ENCODE data around the gene ZNF318. TPM values are rescaled to one million over a fixed set of nuclear protein-coding genes. Genes with fewer than 3 reads are reported as not detected.

ZNF318 gene
- total and polyA plus RNA-seq, 10 of the 15 experiments (the other 5 are each of a cell fraction or from before 2014, with no cell fraction given) = 3.4 to 79.8 (median 13.7) TPM

DNA sequence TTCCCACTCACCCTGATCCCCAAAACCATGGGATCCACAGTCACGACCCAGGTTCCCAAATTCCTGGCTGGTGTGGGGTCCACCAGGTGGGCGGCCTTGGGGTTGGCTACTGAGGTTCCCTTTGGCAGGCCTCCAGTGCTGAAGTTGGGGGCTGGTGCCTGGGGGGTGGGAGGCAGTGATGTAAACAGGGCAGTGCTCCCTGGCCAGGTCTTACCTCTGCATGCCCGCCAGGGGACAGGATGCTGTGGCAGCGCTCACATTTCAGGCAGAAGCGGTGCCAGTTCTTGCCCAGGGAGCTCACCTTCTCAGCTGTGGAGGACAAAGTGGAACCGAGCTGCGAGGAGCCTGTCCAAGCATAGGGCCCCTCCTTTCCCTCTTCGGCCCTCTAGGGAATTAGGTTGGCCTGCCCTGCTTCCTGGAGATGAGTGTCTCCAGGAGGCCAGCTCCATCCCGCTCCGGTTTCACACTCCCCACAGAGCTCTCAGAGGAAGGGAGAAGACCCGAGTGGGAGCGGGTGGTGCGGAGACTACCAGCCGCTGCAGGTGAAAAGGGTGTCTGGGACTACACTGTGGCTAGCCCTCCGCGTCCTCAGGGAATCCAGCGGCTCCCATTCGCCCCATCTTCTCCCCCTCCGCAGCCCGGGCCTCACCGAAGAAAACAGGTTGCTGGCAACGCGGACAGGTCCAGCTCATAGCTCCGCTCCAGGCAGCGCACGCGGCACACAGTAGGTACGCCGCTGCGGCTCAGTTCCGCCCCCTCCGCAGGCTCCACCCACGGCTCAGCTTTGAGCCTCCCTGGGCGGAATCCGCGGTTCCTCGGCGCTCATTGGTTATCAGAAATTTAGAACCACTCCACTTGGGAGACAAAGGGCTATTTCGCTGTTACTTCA is 61.1 kb downstream of the ZNF318 start, which contains the start of gene CRIP3 (continued):
- TF ChIP-seq TAF1 (IDR thresholded peaks at IDR 0.05; ENCODE audit: borderline replicate concordance, low read depth, low read length) = no peak
- TF ChIP-seq RAD51 (IDR thresholded peaks at IDR 0.05) = no peak
- TF ChIP-seq CREM (IDR thresholded peaks at IDR 0.05; ENCODE audit: low read depth) = no peak
- TF ChIP-seq, protein P1, sequence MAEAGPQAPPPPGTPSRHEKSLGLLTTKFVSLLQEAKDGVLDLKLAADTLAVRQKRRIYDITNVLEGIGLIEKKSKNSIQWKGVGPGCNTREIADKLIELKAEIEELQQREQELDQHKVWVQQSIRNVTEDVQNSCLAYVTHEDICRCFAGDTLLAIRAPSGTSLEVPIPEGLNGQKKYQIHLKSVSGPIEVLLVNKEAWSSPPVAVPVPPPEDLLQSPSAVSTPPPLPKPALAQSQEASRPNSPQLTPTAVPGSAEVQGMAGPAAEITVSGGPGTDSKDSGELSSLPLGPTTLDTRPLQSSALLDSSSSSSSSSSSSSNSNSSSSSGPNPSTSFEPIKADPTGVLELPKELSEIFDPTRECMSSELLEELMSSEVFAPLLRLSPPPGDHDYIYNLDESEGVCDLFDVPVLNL (IDR thresholded peaks at IDR 0.05; ENCODE audit: low read depth, low read length) = no peak
- no peak for TF ChIP-seq MYB (IDR thresholded peaks at IDR 0.05; ENCODE audit: borderline replicate concordance, low read depth, low read length)
- TF ChIP-seq BCL11A (IDR thresholded peaks at IDR 0.05; ENCODE audit: low read depth, low read length) = no peak

DNA sequence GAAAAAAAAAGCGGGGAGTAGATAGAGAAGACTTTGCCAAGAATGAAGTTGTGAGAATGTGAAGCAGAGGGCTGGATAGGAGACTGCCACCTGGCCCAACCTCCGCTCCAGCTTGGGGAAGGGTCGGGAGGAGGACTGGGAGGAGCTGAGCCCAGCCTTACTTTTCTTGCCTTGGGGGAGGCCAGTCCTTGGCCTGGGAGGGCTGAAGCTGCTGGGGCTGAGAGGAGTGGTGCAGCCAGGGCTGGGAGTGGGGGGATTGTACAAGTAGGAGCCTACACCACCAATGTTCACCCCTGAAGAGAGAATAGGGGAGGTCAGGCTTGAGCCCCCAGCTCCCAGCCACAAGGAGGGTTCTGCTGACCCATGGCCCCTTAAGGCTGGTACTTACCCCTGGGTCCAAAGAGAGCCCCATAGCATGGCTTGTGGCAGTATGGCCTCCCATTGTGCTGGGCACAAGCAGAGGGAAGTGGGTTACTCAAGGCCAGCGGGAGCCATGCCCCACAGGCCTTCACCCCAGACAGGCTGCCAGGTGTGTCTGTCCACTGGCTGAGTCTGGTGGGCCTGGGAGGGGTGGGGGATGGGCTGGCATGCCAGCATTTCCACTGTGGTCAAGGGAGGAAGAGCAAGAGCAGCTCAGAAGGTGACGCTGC is 61.9 kb downstream of the ZNF318 start:
- no peaks in the 10 kb centered on the region for H4K20me1 ChIP-seq (ENCODE audit: control insufficient read depth, insufficient read depth)
- H3K27ac ChIP-seq (ENCODE audit: control insufficient read depth, insufficient read depth) = no peak overlapping the region
- in situ Hi-C loops (cut with MboI) (no loop called here), intact Hi-C loops (cut with micrococcal nuclease; ENCODE audit: unreplicated experiment) (no loop called here)
- RAD21 ChIA-PET (ENCODE audit: unreplicated experiment) = interaction anchor here (0.9 to 3.7 kb wide), 17 partner anchors 13 to 199 kb away, joined by 3 to 48 read pairs (median 7); no protein-coding TSS in a partner anchor
- H3K9me3 ChIP-seq (replicated peaks; ENCODE audit: control insufficient read depth, insufficient read depth, low read length) = no peaks in the 10 kb centered on the region
- POLR2A ChIA-PET = interaction anchor here (0.5 to 1.7 kb wide), 7 partner anchors 11 to 397 kb away, joined by 3 to 16 read pairs (median 4); no protein-coding TSS in a partner anchor
- no peak for FAIRE-seq
- CTCF ChIA-PET = interaction anchor here (0.6 to 3.9 kb wide), 27 partner anchors 8 to 199 kb away, joined by 3 to 37 read pairs (median 7); no protein-coding TSS in a partner anchor
- no peak overlapping the region for H3K9ac ChIP-seq (ENCODE audit: control insufficient read depth, insufficient read depth, low read length)
- no TSS peak for BruUV-seq (replicated peaks)
- H2AFZ ChIP-seq (ENCODE audit: control insufficient read depth, low read depth, low read length) = no peak overlapping the region
- H3K4me1 ChIP-seq (ENCODE audit: control insufficient read depth, insufficient read depth, low read length) = peaks cover 3% of the 10 kb centered on the region
- H3K36me3 ChIP-seq (ENCODE audit: control insufficient read depth in 2 of 2, insufficient read depth in 2 of 2, low read length in 1 of 2) = no peaks in the 10 kb centered on the region
- H3K79me2 ChIP-seq (ENCODE audit: control insufficient read depth, insufficient read depth, low read length) = no peaks in the 10 kb centered on the region
- no peaks in the 10 kb centered on the region for H3K27me3 ChIP-seq (replicated peaks in 1 of 2; ENCODE audit: control insufficient read depth in 2 of 2, insufficient read depth in 2 of 2, low read length in 1 of 2)
- no peak overlapping the region for H3K4me3 ChIP-seq
- H3K4me2 ChIP-seq (ENCODE audit: control insufficient read depth, insufficient read depth) = no peak overlapping the region; the same call in 1 of the 2 replicates
- peak; percentile 10; the same call in 1 of the 3 replicates for ATAC-seq
- no peak for DNase-seq (ENCODE audit: low read depth, low spot score)
- SMC1A ChIA-PET (ENCODE audit: uncharacterized antibody, unreplicated experiment) = interaction anchor here (0.5 to 3.8 kb wide), 21 partner anchors 8 to 95 kb away, joined by 3 to 70 read pairs (median 6); no protein-coding TSS in a partner anchor
- WGBS (ENCODE audit: insufficient coverage, insufficient replicate concordance, low lambda C conversion rate, missing lambda C conversion rate) = 88% methylated on average over 5 of the region's 5 CpGs
- TF ChIP-seq, protein P1 (IDR thresholded peaks at IDR 0.05; ENCODE audit: low read depth, low read length) = no peak
- no peak for TF ChIP-seq TCF3 (IDR thresholded peaks at IDR 0.05; ENCODE audit: borderline replicate concordance, insufficient read depth, low read depth, low read length)
- no peak for TF ChIP-seq PAX5 (IDR thresholded peaks at IDR 0.05; ENCODE audit: borderline replicate concordance, low read depth, low read length)
- no peak for TF ChIP-seq SREBF1 (IDR thresholded peaks at IDR 0.05; ENCODE audit: low read length)
- no peak for TF ChIP-seq MXI1 (IDR thresholded peaks at IDR 0.05; ENCODE audit: low read depth, low read length)
- TF ChIP-seq FOXK2 (IDR thresholded peaks at IDR 0.05) = no peak
- no peak for TF ChIP-seq LARP7 (IDR thresholded peaks at IDR 0.05)
- no peak for TF ChIP-seq MTA2 (IDR thresholded peaks at IDR 0.05; ENCODE audit: low read depth)
- no peak for TF ChIP-seq SMAD5 (IDR thresholded peaks at IDR 0.05; ENCODE audit: low read depth)
- TF ChIP-seq NFYB (IDR thresholded peaks at IDR 0.05; ENCODE audit: insufficient read depth, low read depth, low read length) = no peak
- TF ChIP-seq NFIC (IDR thresholded peaks at IDR 0.05; ENCODE audit: low read depth, low read length) = no peak
- TF ChIP-seq MEF2B (IDR thresholded peaks at IDR 0.05; ENCODE audit: partially characterized antibody, poor library complexity, severe bottlenecking) = no peak
- TF ChIP-seq ESRRA (IDR thresholded peaks at IDR 0.05; ENCODE audit: low read length) = no peak
- no peak for TF ChIP-seq CREM (IDR thresholded peaks at IDR 0.05; ENCODE audit: low read depth)
